WERI-Rb-1 (cell line): Measurements from ENCODE around the gene ESYT2.
"Not testable (repeated sequence)": the region's sequence is repeated elsewhere in the genome, so short reads cannot be mapped to it uniquely, and the experiment has no call there.

Experiments
- DNase-seq: peaks from one replicate; pipeline ENCODE4 v3.0.0-alpha.2; 2020
- H3K27ac ChIP-seq: fragments of 250-450 bp; sonication (Bioruptor Pico); 2 replicates; pipeline ENCODE4 v1.5.1; 2020; ENCODE audit warnings: mild to moderate bottlenecking, moderate library complexity
- H3K27me3 ChIP-seq: fragments of 250-450 bp; sonication (Bioruptor Pico); 2 replicates; pipeline ENCODE4 v1.5.1; 2021; ENCODE audit warnings: mild to moderate bottlenecking, low read depth, moderate library complexity; ENCODE audit not compliant: insufficient read depth, severe bottlenecking
- H3K36me3 ChIP-seq: fragments of 250-450 bp; sonication (Bioruptor Pico); 2 replicates; pipeline ENCODE4 v1.5.1; 2020; ENCODE audit warnings: mild to moderate bottlenecking, moderate library complexity
- H3K4me3 ChIP-seq: 2 replicates; pipeline ENCODE4 v1.5.1; 2011; ENCODE audit warnings: low read depth, mild to moderate bottlenecking, control low read depth, low read length
- H3K9me3 ChIP-seq: fragments of 250-450 bp; sonication (Bioruptor Pico); 2 replicates; pipeline ENCODE4 v1.5.1; 2021; ENCODE audit warnings: mild to moderate bottlenecking, moderate library complexity; ENCODE audit not compliant: severe bottlenecking
- CTCF ChIP-seq: IDR thresholded peaks from 2 replicates; pipeline ENCODE4 v1.5.1; 2011; ENCODE audit warnings: low read depth, mild to moderate bottlenecking, control low read depth, inconsistent platforms, low read length

ESYT2 gene

DNA sequence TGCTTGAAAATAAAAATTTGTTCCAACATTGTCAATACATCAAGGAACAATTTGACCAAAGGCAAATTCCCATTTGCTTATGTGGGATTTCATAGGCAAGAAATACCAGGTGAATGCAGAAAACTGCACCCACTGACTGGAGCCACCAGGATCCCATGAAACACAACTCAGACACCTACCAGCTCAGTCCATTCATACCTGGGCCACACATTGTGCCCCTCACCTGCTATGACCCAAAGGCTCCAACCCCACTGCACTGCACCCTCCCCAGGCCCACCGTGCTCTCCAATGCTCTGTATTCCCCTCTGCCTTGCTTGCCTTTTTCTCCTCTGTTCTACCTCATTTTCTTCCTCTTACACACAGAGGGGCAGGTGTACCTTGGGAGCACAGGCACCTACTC lies 130.0 kb downstream of the ESYT2 start:
- no peak overlapping the region for H3K27ac ChIP-seq
- H3K4me3 ChIP-seq = no peak overlapping the region
- TF ChIP-seq CTCF = no peak
- H3K9me3 ChIP-seq = no peaks in the 10 kb centered on the region
- H3K36me3 ChIP-seq = peaks cover 90% of the 10 kb centered on the region
- H3K27me3 ChIP-seq = no peaks in the 10 kb centered on the region
- no peak for DNase-seq

GRCh38 chr7:158698657-158699195 lies 130.6 kb downstream of the ESYT2 start:
- no peaks in the 10 kb centered on the region for H3K9me3 ChIP-seq
- H3K27ac ChIP-seq = no peak overlapping the region
- no peak for DNase-seq
- H3K4me3 ChIP-seq = no peak overlapping the region
- TF ChIP-seq CTCF = no peak
- H3K27me3 ChIP-seq = no peaks in the 10 kb centered on the region
- peaks cover 95% of the 10 kb centered on the region for H3K36me3 ChIP-seq

DNA sequence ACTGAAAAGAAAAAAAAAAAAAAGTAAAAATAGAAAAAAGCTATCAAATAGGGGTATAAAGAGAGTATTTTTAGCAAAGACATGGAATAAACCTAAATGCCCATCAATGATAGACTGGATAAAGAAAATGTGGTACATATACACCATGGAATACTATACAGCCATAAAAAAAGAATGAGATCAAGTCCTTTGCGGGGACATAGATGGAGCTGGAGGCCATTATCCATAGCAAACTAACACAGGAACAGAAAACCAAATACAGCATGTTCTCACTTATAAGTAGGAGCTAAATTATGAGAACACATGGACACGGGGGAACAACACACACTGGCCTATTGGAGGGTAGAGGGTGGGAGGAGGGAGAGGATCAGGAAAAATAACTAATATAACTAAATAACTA lies 131.7 kb downstream of the ESYT2 start:
- not testable (repeated sequence) for H3K27ac ChIP-seq

DNA sequence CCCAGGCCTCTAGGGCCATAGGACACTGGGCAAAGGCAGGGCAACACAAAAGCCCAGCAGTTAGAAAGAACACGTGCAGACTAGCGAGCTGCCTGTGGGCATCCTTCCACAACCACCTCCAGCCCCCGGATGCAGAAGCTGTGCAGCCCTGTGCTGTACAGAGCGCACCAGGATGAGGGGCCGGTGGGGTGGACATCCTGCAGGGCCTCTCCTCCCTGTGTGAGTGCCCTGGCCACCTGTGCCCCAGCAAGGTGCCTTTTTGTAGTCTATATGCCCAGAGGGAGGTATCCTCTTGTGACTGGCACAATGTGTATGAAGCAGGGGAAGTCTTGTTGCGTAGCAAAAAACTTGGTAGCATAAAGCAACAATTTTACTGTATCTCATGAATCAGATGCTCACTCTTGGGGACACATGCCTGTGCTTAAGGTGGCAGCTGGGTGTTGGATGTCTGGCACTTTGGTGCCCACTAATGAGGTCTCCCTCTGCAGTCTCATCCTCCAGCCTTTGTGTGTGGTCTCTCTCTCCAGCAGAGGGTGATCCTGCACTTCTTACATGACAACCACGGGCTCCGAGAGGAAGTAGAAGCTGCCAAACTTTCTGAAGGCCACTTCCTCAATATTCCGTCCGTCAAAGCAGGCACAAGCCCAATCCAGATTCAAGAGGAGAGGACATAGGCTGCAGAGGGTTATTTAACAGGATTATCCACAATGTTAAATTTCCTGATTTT lies 133.4 kb downstream of the ESYT2 start:
- Histone ChIP-seq H3K4me3 (no peak overlapping the region), H3K36me3 (peaks cover 96% of the 10 kb centered on the region), H3K27ac (no peak overlapping the region), H3K27me3 (no peaks in the 10 kb centered on the region), H3K9me3 (no peaks in the 10 kb centered on the region)
- no peak for DNase-seq
- TF ChIP-seq CTCF = peak; percentile 45

More for the DNA sequence above, 131.7 kb downstream of the ESYT2 start:
- DNase-seq, H3K4me3 ChIP-seq, H3K9me3 ChIP-seq, H3K27me3 ChIP-seq: not testable (repeated sequence)
- H3K36me3 ChIP-seq = peaks cover 98% of the 10 kb centered on the region

- H3K36me3 ChIP-seq = peaks cover 96% of the 10 kb centered on the region
- H3K4me3 ChIP-seq = no peak overlapping the region
- H3K27me3 ChIP-seq = no peaks in the 10 kb centered on the region
- H3K9me3 ChIP-seq = no peaks in the 10 kb centered on the region
- no peak for TF ChIP-seq CTCF
- DNase-seq = no peak
- no peak overlapping the region for H3K27ac ChIP-seq
Observed at GRCh38 chr7:158695056-158695455, 134.3 kb downstream of the ESYT2 start.

DNA sequence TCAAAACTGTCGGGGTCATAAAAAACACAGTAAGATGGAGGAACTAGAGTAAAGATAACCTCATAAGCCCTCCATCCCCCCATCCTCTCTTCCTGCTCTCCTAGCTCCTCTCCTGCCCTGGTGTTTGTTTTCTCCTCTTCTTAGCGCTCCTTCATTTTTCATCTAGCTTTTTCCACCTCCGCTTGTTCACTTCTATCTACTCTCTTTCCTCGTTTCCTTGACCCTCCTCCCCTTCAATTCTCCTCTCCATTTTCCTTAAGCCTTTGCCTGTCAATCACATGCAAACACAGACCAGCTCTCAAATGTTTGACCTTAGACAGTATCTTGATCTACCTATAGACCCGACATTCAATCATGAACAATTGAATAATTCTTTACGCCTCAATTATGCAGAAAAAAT lies 134.7 kb downstream of the ESYT2 start:
- Histone ChIP-seq H3K27ac (no peak overlapping the region), H3K9me3 (no peaks in the 10 kb centered on the region), H3K27me3 (no peaks in the 10 kb centered on the region), H3K36me3 (peaks cover 96% of the 10 kb centered on the region), H3K4me3 (no peak overlapping the region)
- no peak for TF ChIP-seq CTCF
- DNase-seq = no peak
